CD4-positive, alpha-beta T cell treated with Interleukin-1 beta for 1 hour (primary cell): Measurements from ENCODE around the gene FAM47C.
"Not testable (repeated sequence)": the region's sequence is repeated elsewhere in the genome, so short reads cannot be mapped to it uniquely, and the experiment has no call there.

ENCODE experiments used
- DNase-seq, 2 donors: peaks; one replicate each; pipeline ENCODE4 v3.0.0-alpha.2; 2020 to 2022

FAM47C gene

GRCh38 chrX:37008182-37008581, at the start of gene FAM47C:
Gene FAM47C (plus strand): TSS chrX:37008366. CDS start chrX:37008411, 45 bp downstream.
- not testable (repeated sequence) for DNase-seq

GRCh38 chrX:36961590-36961989, 46.6 kb upstream of the FAM47C start:
- DNase-seq, result no peak

DNA sequence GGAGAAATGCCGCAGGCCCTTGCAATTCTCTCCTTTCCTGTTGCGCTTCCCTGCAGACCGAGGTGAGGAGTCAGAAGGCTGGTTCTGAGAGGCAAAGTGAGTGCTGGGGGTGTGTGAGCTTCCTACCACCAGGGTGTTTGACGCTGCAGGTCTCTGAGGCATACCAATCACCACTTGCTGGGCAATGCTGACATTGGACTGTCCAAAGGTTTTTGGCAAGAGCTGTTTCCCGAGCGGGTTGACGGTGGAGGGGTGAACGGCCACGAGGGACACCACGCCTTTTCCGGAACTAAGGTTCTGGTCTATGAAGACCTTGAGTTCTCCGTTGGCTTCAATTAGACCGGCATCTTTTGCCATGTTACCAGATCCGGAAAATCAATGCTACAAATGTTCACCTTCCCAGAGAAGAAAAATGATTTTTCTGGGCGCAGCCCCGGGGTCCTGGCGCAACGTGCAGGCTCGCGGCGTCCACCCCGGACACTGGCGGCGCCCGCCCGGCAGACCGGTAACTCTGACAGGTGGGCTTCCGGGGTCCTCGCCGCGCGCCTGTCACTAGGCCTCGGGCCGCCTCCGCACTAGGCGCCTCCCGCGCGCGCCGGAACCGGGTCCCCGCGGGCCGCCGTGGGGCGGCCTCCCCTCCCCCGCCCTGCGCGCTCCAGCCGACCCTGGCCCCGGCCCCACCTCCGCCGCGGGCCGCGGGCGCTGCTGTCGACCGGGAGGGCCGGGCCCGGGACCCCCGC, 44.9 kb upstream of the FAM47C start:
- DNase-seq, result no peak

- no peak for DNase-seq
These were observed 44.3 kb upstream of the FAM47C start for GRCh38 chrX:36963852-36964251.

GRCh38 chrX:36973575-36973974, 34.6 kb upstream of the FAM47C start:
- no peak for DNase-seq

DNA sequence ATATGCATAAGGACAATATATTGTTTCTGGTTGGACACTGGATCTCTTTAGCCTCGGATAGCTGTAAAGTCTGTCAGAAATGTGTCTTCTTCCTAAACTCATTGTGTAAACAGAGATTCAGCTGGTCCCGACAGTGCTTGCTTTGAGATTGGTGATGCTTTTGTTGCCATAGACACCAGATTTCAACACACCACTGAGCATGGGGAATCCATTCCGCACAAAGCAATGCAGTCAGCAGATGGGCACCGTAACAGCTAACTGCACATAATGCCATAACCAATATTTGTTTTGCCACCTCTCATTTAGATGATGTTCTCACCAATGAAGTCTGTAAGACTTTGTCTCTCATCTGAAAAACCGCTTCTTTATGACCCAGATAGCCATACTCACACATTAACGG, 33.3 kb upstream of the FAM47C start:
- DNase-seq, result no peak

DNA sequence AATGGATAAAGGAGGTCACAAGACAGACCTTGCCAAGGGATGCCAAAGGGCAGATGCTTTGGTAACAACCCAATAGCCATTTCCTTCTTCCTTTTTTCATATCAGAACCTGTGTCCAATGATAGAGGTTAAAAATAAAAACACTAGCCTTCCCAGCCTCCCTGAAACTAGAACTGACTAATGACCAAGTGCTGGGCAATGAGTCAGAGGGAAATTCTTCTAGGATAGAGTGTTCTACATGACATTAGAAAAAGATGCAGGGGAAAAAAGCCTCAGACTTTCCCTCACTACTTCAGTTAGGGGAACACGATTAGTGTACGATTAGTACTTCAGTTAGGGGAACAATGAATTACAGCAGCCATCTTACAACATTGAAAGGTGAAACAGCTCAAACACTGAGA, 29.3 kb upstream of the FAM47C start:
- no peak for DNase-seq

DNA sequence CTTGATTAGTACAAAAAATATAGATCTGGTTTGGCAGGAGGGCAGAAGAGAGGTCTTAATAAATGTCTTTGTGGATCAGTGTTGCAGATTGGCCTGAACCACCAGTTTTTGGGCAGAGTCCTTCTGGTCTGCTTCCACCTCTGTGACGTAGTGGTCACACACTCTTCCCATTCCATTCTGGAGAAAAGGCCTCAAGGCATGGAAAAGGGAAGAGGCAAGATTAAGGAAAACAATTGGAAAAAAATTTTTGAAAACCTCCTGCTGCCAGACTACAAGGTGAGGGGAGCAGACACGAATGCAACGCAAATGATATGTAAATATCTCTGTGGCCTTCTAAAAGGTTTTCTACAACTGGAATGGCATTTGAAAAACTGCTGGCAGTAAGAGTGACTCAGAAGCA, 24.3 kb upstream of the FAM47C start:
- no peak for DNase-seq

DNA sequence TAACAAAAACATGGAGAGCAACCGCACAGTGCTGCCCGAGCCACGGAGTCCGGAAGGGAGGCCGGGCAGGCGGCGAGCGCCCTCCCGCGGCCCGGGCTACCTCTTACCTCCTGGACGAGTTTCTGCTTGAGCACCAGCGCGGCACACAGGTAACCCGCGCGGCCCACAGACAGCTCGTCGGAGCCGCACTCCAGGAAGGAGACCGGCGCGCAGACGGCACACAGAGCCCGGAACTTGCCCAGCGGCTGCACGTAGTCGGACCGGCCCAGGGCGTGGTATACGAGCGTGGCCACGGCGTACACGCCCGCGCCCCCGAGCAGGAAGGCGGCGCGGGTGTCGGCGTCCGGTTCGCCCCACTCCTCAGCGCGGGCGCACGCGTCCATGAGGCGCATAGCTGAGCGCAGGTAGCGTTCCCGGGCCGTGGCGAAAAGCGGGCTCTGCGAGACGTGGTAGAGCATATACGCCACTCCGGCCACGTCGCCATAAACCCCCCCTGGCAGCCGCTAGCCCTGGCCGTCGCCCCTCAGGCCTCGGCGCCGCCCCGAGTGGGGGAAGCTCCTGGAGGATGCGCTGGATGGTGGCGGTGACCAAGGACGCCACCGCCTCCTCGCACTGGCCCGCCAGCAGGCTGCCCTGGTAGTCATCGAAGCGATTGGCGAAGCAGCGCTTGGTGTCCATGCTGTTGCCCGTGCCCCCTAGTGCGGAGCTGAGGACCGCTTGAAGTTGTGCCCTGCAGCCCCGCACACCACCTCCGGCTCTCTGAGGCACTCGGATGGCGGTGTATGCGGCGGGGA, 22.6 kb upstream of the FAM47C start:
- DNase-seq, result not testable (repeated sequence)

- DNase-seq, result no peak
These were observed 21.9 kb upstream of the FAM47C start for GRCh38 chrX:36986231-36986630.

DNA sequence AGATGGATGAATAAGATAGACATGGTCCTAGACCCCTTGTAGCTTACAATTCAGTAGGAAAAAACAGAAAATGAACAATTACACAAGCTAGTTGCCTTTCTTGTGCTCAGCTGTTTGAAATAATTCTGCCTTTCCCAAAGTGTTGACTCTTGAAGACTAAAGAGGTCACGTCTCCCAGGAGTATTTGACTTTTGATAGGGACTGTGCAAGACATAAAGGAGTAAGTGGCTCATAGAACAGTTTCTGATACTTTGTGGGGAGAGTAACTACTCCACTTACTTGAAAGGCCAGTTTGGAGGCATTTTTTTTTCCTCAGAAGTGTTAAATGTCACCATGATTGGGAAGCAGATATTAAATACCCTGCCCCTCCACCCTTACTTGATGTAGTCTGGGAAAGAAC, 21.0 kb upstream of the FAM47C start:
- DNase-seq, result not testable (repeated sequence)

DNA sequence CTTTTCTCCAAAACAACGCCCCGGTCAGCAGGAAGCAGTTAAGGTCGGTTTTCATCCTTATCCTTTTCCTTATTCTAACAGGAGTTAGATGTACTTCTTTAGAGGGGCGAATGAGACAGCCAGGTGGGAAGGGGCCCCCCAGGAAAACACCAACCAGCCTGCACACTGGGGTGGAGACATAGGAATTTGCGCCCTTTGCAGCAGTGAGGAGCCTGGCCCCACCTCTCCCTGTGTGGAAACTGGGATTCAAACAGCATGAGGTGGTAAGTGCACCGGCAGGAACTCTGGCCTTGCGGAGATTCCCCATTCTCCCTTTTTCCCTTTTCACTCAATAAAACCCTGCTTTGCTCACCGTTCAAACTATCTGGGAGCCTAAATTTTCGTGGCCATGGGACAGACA, 8.0 kb upstream of the FAM47C start:
- DNase-seq, result no peak

- no peak for DNase-seq
These were observed 2.3 kb downstream of the FAM47C start for GRCh38 chrX:37010496-37010895.

GRCh38 chrX:37034260-37034659, 26.1 kb downstream of the FAM47C start:
- DNase-seq, result not testable (repeated sequence)

DNA sequence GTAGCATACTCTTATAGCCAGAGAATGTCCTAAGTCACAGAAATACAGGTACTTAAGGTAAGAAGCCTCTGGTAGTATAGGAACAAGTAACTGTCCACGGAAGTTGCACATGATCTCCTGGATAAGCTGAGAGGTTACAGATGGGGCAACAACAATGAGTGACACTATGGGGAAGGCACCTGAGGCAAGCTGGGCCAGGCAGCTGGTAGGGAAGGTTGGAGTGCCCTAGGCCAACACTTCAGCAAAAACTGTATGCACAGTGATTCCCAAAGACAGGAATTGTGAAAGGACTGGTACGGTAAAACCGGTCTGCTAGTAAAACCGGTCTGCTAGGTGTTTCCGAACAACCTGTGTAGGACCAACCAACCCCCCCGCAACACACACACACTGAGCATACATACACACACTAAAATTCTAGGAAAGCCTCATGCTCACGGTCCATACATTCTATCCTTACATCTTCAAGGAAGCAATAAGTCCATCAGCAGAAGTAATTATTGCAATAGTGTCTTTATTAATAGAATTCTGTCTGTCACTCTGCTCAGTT, 28.6 kb downstream of the FAM47C start:
- DNase-seq, result not testable (repeated sequence)

GRCh38 chrX:37038814-37039213, 30.6 kb downstream of the FAM47C start:
- DNase-seq, result not testable (repeated sequence)

- DNase-seq, result not testable (repeated sequence)
These were observed 35.1 kb downstream of the FAM47C start for GRCh38 chrX:37042956-37043885.

DNA sequence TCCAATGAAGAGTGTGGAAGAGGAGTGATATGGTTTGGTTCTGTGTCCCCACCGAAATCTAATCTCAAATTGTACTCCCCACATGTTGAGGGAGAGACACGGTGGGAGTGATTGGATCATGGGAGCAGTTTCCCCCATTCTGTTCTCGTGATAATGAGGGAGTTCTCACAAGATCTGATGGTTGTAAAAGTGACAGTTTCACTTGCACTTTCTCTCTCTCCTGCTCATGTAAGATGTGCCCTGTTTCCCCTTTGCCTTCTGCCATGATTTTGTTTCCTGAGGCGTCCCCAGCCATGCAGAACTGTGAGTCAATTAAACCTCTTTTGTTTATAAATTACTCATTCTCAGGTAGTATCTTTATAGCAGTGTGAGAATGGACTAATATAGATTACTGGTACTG, 39.6 kb downstream of the FAM47C start:
- no peak for DNase-seq

DNA sequence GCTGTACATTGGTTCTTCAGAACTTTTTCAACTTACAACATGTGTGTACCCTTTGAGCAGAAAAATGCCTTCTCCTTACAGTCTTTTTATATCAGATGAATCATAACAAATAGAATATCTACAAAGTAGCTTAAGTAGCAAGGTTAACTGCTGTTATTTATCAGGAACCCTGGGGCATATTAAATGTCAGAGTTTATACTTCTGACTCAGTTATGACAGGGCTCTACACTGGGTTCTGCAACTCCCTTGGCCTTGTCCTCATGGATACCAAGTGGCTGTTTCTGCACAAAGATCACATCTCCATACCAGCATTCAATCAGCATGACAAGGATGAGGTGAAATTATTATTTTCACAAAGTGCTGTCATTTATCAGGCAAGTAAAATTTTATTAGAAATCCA, 49.4 kb downstream of the FAM47C start:
- DNase-seq, result not testable (repeated sequence)

- no peak for DNase-seq
These were observed 52.8 kb downstream of the FAM47C start for GRCh38 chrX:37060999-37061398.
